Type B pancreatic cell (in vitro differentiated cells): Measurements from ENCODE around the gene ONECUT2. TPM values are rescaled to one million over a fixed set of nuclear protein-coding genes. Genes with fewer than 3 reads are reported as not detected.

ENCODE experiments used
- DNase-seq: peaks from one replicate; pipeline ENCODE4 v3.0.0; 2021; ENCODE audit warnings: mixed read lengths; ENCODE audit not compliant: unreplicated experiment; ENCODE audit errors: extremely low spot score
- H3K27ac Mint-ChIP-seq: 2 replicates; pipeline ENCODE4 v1.8.0; 2021; ENCODE audit warnings: mild to moderate bottlenecking, mixed read lengths
- H3K27me3 Mint-ChIP-seq: 2 replicates; pipeline ENCODE4 v1.8.0; 2021; ENCODE audit warnings: mixed read lengths
- H3K36me3 Mint-ChIP-seq: 2 replicates; pipeline ENCODE4 v1.8.0; 2021; ENCODE audit warnings: mixed read lengths
- H3K4me1 Mint-ChIP-seq: one replicate; pipeline ENCODE4 v1.8.0; 2021; ENCODE audit warnings: mixed read lengths; ENCODE audit not compliant: unreplicated experiment
- H3K4me3 Mint-ChIP-seq: 2 replicates; pipeline ENCODE4 v1.8.0; 2021; ENCODE audit warnings: mild to moderate bottlenecking, mixed read lengths
- H3K9me3 Mint-ChIP-seq: 2 replicates; pipeline ENCODE4 v1.8.0; 2021; ENCODE audit warnings: mixed read lengths
- CTCF ChIP-seq: fragments of 200-600 bp; sonication (generic); conservative IDR thresholded peaks from 2 replicates; pipeline ENCODE4 v1.5.0; 2021; ENCODE audit warnings: antibody characterized with exemption, mild to moderate bottlenecking
- total RNA-seq: library from RNA; stranded (reverse); gene quantifications from 2 replicates; pipeline ENCODE4 v1.2.1, GENCODE V29; 2021; ENCODE audit warnings: low replicate concordance

The ONECUT2 gene
- total RNA-seq, 1 donor from 2014 or later = 6.8 TPM

- Mint-ChIP-seq H3K36me3 (no peaks in the 10 kb centered on the region), H3K4me1 (no peaks in the 10 kb centered on the region), H3K27ac (no peak overlapping the region), H3K27me3 (peaks cover 3% of the 10 kb centered on the region), H3K4me3 (no peak overlapping the region), H3K9me3 (no peaks in the 10 kb centered on the region)
- TF ChIP-seq CTCF = no peak
- no peak for DNase-seq
Measured at GRCh38 chr18:57480733-57481132, 45.6 kb downstream of the ONECUT2 start.

- Mint-ChIP-seq H3K4me3 (no peak overlapping the region), H3K27ac (no peak overlapping the region), H3K36me3 (no peaks in the 10 kb centered on the region), H3K9me3 (no peaks in the 10 kb centered on the region), H3K27me3 (peaks cover 11% of the 10 kb centered on the region), H3K4me1 (no peaks in the 10 kb centered on the region)
- no peak for DNase-seq
- no peak for TF ChIP-seq CTCF
Measured at GRCh38 chr18:57497372-57498294, 62.5 kb downstream of the ONECUT2 start.

- no peak for TF ChIP-seq CTCF
- H3K27me3 Mint-ChIP-seq = peaks cover 11% of the 10 kb centered on the region
- H3K27ac Mint-ChIP-seq = no peak overlapping the region
- no peaks in the 10 kb centered on the region for H3K9me3 Mint-ChIP-seq
- H3K4me3 Mint-ChIP-seq = no peak overlapping the region
- no peak for DNase-seq
- no peaks in the 10 kb centered on the region for H3K4me1 Mint-ChIP-seq
- H3K36me3 Mint-ChIP-seq = no peaks in the 10 kb centered on the region
Measured at GRCh38 chr18:57498682-57499256, 63.6 kb downstream of the ONECUT2 start.

- Mint-ChIP-seq H3K27me3 (peaks cover 24% of the 10 kb centered on the region), H3K4me3 (no peak overlapping the region), H3K36me3 (no peaks in the 10 kb centered on the region), H3K9me3 (no peaks in the 10 kb centered on the region), H3K4me1 (no peaks in the 10 kb centered on the region), H3K27ac (no peak overlapping the region)
- no peak for DNase-seq
- TF ChIP-seq CTCF = no peak
Measured at GRCh38 chr18:57502624-57503023, 67.5 kb downstream of the ONECUT2 start.

- Mint-ChIP-seq H3K9me3 (no peaks in the 10 kb centered on the region), H3K36me3 (no peaks in the 10 kb centered on the region), H3K27ac (no peak overlapping the region), H3K4me1 (no peaks in the 10 kb centered on the region), H3K27me3 (peaks cover 30% of the 10 kb centered on the region), H3K4me3 (no peak overlapping the region)
- DNase-seq = no peak
- no peak for TF ChIP-seq CTCF
Measured at GRCh38 chr18:57505231-57505630, 70.1 kb downstream of the ONECUT2 start.
